Stimulated activated CD8-positive, alpha-beta memory T cell treated with anti-CD3 and anti-CD28 coated beads, Interleukin-15, amount 100 ng/mL, for 4 hours (primary cell): ENCODE data around the gene RECK.

ENCODE experiments used
- DNase-seq, 2 donors: peaks; one replicate each; pipeline ENCODE4 v3.0.0-alpha.2; 2020; ENCODE audit warnings: low read depth in 2 of 2

RECK gene

GRCh38 chr9:36029202-36029601, 7.5 kb upstream of the RECK start:
- DNase-seq: no peak

- no peak for DNase-seq
Measured at GRCh38 chr9:36029765-36030528, 6.8 kb upstream of the RECK start.

- no peak for DNase-seq
Measured at GRCh38 chr9:36030871-36031270, 5.8 kb upstream of the RECK start.

GRCh38 chr9:36031774-36032555, 4.7 kb upstream of the RECK start:
- no peak for DNase-seq

- DNase-seq: no peak
Measured at GRCh38 chr9:36033788-36034187, 2.9 kb upstream of the RECK start.

GRCh38 chr9:36034234-36034633, 2.5 kb upstream of the RECK start:
- no peak for DNase-seq

- no peak for DNase-seq
Measured at GRCh38 chr9:36035006-36035405, 1.7 kb upstream of the RECK start.

- no peak for DNase-seq
Measured at GRCh38 chr9:36036253-36036779, 397 bp upstream of the RECK start.

- no peak for DNase-seq
Measured at GRCh38 chr9:36037549-36038122, 923 bp downstream of the RECK start.

- DNase-seq: no peak
Measured at GRCh38 chr9:36039121-36039520, 2.4 kb downstream of the RECK start.

GRCh38 chr9:36039696-36040095, 3.0 kb downstream of the RECK start:
- no peak for DNase-seq

- no peak for DNase-seq
Measured at GRCh38 chr9:36040271-36040925, 3.7 kb downstream of the RECK start.

GRCh38 chr9:36041506-36041905, 4.8 kb downstream of the RECK start:
- no peak for DNase-seq

GRCh38 chr9:36045610-36046009, 8.9 kb downstream of the RECK start:
- no peak for DNase-seq

GRCh38 chr9:36046923-36047322, 10.2 kb downstream of the RECK start:
- no peak for DNase-seq

- DNase-seq: no peak
Measured at GRCh38 chr9:36049408-36049807, 12.7 kb downstream of the RECK start.

GRCh38 chr9:36050476-36050875, 13.8 kb downstream of the RECK start:
- DNase-seq: no peak

GRCh38 chr9:36051317-36051716, 14.6 kb downstream of the RECK start:
- DNase-seq: no peak

GRCh38 chr9:36053971-36054370, 17.3 kb downstream of the RECK start:
- no peak for DNase-seq

GRCh38 chr9:36056896-36057295, 20.2 kb downstream of the RECK start:
- no peak for DNase-seq

- DNase-seq: no peak
Measured at GRCh38 chr9:36063804-36064447, 27.2 kb downstream of the RECK start.
